HFF-Myc (cell line): ENCODE measurements around the gene CELF4.

Experiments used
- DNase-seq: peaks from one replicate; pipeline ENCODE4 v3.0.0-alpha.2; 2011; ENCODE audit warnings: low read depth; ENCODE audit errors: extremely low read depth
- H3K4me3 ChIP-seq: replicated peaks from 2 replicates; pipeline ENCODE4 v1.5.1; 2011; ENCODE audit warnings: low read depth, mild to moderate bottlenecking, control low read depth, low read length
- TF ChIP-seq, protein P1 (sequence below): IDR thresholded peaks from 2 replicates; pipeline ENCODE4 v1.5.1; 2012; ENCODE audit warnings: mild to moderate bottlenecking, low read depth, low read length, control low read depth; ENCODE audit errors: missing control alignments

The CELF4 gene

DNA sequence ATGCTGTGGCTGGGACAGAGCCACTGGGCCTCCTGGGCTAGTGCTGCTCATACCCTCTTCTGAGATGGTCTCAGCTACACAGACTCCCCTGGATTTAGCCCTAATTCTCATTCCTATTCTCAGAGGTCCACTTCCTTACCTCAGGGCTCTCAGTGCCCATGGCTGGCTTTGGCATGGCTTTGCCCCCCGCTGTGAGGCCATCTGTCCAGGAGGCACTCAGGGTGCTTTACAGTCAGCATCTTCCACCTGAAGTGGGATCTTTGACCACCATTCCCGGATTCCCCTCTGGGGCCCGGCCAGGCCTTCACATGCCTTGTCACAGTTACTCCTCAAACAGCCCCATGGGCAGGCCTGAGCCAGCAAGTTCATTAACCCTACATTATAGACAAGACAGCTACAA lies 161.8 kb downstream of the CELF4 start:
- no peak for DNase-seq
- TF ChIP-seq, protein P1, sequence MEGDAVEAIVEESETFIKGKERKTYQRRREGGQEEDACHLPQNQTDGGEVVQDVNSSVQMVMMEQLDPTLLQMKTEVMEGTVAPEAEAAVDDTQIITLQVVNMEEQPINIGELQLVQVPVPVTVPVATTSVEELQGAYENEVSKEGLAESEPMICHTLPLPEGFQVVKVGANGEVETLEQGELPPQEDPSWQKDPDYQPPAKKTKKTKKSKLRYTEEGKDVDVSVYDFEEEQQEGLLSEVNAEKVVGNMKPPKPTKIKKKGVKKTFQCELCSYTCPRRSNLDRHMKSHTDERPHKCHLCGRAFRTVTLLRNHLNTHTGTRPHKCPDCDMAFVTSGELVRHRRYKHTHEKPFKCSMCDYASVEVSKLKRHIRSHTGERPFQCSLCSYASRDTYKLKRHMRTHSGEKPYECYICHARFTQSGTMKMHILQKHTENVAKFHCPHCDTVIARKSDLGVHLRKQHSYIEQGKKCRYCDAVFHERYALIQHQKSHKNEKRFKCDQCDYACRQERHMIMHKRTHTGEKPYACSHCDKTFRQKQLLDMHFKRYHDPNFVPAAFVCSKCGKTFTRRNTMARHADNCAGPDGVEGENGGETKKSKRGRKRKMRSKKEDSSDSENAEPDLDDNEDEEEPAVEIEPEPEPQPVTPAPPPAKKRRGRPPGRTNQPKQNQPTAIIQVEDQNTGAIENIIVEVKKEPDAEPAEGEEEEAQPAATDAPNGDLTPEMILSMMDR = no peak

DNA sequence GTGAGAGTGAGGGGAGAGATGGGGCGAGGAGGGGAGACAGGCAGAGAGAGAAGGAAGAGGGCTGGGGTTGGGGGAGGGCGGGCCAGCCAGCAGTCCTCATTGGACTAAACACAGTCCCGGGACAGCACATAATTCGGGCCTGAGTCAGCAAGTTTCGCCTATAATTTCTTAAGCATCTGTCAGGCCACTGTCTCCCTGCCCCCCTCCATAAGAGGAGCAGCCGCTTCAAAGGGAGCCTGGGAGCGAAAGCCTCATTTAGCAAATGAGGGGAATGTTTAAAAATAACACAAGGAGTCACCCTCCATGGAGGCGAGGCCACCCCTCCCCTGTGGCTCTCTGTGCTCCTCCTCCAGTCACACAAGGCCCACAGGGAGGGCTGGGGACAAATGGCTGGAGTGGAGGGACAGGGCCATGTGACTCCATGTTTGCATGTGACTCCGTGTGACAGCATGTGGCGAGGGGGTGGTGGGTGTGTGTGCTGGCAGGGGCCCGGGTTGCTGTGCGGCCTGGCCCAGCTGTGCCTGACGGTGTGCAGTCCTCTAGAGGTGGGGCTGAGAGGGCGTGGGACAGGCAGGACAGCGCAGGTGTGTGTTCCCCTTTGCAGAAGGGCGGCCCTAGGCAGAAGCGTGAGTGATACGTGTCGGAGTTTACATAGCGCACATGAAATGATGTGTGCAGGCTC lies 162.4 kb downstream of the CELF4 start:
- no peak overlapping the region for H3K4me3 ChIP-seq
- TF ChIP-seq, protein P1 = no peak
- DNase-seq = peak; percentile 77

More for the DNA sequence above, 161.8 kb downstream of the CELF4 start:
- no peak overlapping the region for H3K4me3 ChIP-seq

DNA sequence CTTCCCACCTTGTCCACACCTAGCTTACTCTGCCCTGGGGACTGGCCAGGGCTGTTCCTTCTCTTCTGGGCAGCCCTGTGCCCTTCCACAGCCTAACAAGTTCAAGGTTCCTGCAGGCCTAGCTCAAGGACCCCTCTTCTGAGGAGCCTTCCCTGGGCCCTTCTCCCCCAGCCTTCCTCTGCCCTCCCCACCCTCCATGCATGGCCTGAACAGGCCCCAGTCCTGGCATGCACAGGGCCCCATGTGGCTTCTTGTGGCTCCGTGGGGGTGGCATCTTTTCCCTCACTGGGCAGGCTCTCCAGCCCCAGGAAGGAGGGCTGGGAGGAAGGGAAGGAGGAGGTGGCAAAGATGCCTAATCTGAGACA lies 162.9 kb downstream of the CELF4 start:
- TF ChIP-seq, protein P1 = no peak
- no peak for DNase-seq
- no peak overlapping the region for H3K4me3 ChIP-seq

DNA sequence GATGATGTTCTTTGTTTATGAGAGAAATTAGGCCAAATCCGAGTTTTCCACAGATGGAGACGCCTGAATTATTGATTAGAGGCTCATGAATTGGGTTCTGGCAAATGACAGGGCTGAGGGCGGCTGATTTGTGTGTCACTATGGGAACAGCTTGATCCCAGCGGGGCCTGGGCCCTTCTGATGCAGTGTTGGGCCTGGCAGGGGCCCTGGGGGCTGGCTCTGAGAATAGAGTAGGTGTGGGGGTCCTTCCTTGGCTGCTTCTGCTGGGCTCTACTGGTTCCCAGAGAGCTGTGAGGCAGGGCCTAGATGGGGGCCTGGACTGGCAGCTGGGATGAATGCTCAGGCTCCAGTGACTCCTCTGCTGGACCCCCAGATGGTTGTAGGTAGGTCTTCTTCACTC lies 164.8 kb downstream of the CELF4 start:
- no peak overlapping the region for H3K4me3 ChIP-seq
- TF ChIP-seq, protein P1 = no peak
- no peak for DNase-seq

- TF ChIP-seq, protein P1 = no peak
- no peak overlapping the region for H3K4me3 ChIP-seq
- DNase-seq = no peak
Measured at GRCh38 chr18:37398248-37398920, 167.2 kb downstream of the CELF4 start.

DNA sequence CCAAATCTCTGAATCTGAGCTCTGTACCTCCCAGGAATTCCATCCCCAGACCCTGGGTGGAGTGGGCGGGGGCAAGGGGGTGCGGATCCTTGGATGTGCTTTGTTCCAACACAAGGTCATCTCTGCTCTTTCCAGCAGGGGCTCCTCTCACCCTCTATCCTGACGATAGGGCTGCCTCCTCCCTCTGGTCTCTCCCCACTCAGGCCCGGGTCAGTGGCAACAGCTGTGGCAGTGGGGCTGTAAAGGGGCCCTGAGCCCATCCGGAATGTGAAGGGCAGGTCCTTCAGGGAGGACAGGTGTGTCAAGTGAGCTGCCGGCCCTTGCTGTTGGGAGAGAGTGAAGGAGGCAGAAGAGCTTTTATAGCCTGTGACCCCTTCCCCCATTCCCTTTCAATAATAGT lies 167.8 kb downstream of the CELF4 start:
- H3K4me3 ChIP-seq = no peak overlapping the region
- DNase-seq = no peak
- TF ChIP-seq, protein P1 = no peak
